Stimulated activated CD8-positive, alpha-beta memory T cell treated with anti-CD3 and anti-CD28 coated beads, Interleukin-7, amount 100 ng/mL, for 1 hour (primary cell): Measurements from ENCODE around the gene ICAM3.
"Not testable (repeated sequence)": the region's sequence is repeated elsewhere in the genome, so short reads cannot be mapped to it uniquely, and the experiment has no call there.

Experiments used
- DNase-seq, 2 donors: peaks; one replicate each; pipeline ENCODE4 v3.0.0-alpha.2; 2020; ENCODE audit warnings: low read depth in 2 of 2

ICAM3 gene

GRCh38 chr19:10339380-10339960 lies at the start of gene ICAM3:
Gene ICAM3, minus strand, starts transcription at chr19:10339624. Its CDS starts 10 bp downstream, at chr19:10339614.
- peak; percentile 22 to 36 for DNase-seq

GRCh38 chr19:10388957-10389356 lies 49.5 kb upstream of the ICAM3 start:
- DNase-seq: peak; percentile 63 to 88

DNA sequence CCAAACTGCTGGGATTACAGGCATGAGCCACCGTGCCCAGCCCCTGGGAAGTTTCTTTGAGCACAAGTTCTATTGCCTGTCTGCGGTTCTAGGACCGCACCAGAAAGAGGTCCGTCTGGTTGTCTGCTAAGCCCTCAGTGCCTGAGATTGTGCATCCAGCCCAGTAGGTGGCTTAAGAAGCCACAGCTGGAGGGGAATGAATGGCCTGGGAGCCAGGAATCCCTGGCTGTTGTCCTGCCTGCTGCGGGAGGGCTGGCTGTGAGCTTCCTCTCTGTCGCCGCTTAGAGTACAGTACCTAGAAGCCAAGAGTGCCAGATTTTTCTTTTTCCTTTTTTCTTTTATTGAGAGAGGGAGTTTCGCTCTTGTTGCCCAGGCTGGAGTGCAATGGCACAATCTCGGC lies 45.2 kb upstream of the ICAM3 start:
- DNase-seq: no peak

DNA sequence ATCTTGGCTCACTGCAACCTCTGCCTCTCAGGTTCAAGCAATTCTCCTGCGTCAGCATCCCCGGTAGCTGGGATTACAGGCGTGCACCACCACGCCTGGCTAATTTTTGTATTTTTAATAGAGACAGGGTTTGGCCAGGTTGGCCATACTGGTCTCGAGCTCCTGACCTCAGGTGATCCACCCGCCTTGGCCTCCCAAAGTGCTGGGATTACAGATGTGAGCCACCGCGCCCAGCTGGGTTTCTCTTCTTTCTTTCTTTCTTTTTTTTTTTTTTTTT lies 43.7 kb upstream of the ICAM3 start:
- DNase-seq: not testable (repeated sequence)

GRCh38 chr19:10380313-10381102 lies 41.1 kb upstream of the ICAM3 start, which contains the start of gene TYK2:
Gene TYK2, minus strand, starts transcription at chr19:10380572. Its CDS starts 2,166 bp downstream, at chr19:10378406.
- DNase-seq: peak; percentile 91 to 93

- DNase-seq: no peak
These were observed 40.5 kb upstream of the ICAM3 start for GRCh38 chr19:10379880-10380312.

- DNase-seq: no peak
These were observed 38.7 kb upstream of the ICAM3 start for GRCh38 chr19:10378124-10378523.

DNA sequence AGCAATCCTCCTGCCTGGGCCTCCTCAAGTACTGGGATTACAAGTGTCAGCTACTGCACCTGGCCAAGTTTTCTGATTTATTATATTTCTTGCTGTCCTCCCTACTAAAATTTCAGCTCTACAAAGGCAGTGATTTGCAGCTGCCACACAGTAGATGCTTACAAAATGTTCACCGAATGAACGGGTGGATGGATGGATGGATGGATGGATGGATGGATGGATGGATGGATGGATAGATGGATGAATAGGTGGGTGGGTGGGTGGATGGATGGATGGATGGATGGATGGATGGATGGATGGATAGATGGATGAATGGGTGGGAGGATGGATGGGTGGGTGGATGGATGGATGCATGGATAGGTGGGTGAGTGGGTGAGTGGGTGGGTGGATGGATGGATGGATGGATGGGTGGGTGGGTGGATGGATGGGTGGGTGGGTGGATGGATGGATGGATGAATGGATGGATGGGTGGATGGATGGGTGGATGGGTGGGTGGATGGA lies 37.8 kb upstream of the ICAM3 start:
- DNase-seq: not testable (repeated sequence)

GRCh38 chr19:10374931-10375330 lies 35.5 kb upstream of the ICAM3 start:
- no peak for DNase-seq

GRCh38 chr19:10372690-10373089 lies 33.3 kb upstream of the ICAM3 start:
- DNase-seq: no peak

DNA sequence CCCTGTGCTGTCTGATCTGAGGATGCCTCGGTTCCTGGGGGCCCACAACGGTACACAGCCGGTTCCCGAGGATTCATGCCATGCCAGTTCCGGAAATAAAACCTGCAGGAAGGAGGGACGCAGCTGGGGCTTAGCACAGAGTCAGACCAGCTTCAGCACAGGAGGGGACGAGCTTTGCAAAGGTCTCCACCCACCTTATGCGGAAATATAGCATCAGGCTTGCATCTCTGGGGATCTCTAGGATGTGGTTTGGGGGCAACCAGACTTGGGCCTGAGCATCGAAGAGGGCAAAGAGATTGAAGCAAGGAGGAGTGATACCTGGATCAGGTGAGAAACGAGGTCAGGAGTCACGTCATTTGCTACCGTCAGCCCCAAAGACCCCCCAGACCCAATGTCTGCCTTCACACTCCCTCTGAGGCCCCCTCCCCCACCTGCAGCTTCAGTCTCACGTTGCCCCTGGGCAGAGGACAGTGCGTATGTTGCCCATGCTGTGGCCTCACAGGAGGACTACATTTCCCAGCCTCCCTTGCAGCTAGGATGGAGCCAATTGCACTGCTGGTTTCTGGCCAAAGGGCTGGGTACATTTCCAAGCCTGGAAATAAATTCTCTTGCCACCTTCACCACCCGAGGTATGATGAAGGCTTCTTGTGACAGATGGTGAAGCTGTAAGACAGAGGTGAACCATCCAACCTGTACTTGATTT lies 28.8 kb upstream of the ICAM3 start:
- no peak for DNase-seq

DNA sequence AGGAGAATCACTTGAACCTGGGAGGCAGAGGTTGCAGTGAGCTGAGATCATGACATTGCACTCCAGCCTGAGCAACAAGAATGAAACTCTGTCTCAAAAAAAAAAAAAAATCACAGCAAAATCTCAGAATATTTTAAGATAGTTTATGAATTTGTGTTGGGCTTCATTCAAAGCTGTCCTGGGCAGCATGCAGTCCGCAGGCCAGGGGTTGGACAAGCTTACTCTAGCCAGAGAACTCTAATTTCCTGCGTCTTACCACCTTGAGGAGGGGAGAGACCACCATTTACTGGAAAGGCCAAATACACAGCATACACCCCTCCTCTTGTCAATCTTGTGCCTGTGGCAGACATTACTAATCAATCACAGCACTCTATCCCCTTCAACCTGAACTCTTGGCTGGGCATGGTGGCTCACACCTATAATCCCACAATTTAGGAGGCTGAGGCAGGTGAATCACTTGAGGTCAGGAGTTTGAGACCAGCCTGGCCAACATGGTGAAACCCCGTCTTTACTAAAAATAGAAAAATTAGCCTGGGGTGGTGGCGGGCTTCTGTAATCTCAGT lies 27.6 kb upstream of the ICAM3 start:
- DNase-seq: not testable (repeated sequence)

GRCh38 chr19:10365518-10365917 lies 26.1 kb upstream of the ICAM3 start:
- no peak for DNase-seq

DNA sequence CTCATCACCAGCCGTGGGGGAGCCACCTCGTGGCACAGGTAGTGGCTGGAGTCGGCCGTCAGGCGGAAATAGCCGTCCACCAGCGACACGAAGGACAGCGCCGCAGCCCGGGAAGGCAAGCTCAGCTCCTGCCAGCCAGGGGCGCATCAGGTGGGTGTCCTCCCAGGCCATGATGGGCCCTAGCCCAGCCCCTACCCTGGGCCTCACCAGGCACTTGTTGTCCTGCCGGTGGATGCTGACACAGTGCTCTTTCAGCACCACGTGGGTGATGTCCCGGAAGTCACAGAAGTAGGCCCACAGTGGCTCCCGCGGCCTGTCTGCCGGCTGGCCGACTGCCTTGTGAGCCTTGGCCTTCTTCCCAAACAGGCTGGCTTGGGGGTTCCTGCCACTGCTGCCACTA lies 25.2 kb upstream of the ICAM3 start:
- no peak for DNase-seq

DNA sequence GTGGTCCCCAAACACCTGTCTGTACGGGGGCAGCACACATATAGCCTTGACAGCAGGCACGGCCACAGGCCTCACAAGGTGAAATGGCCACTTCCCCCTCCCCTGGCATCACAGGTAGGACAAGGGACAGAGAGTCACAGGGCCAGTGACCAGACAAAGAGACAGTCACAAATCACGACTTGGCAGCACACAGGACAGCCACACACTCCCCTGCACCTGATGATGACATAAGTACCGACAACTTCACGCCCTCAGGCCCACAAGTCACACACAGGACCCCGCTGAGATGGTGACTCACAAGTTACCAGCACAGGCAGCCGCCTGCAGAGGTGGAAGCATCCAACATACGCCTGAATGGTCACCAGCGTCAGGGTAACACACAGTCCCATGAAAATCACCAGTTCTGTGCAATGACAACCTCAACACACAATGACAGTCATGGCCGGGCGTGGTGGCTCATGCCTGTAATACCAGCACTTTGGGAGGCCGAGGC lies 24.4 kb upstream of the ICAM3 start:
- DNase-seq: no peak

- no peak for DNase-seq
These were observed 22.8 kb upstream of the ICAM3 start for GRCh38 chr19:10362259-10362658.

- no peak for DNase-seq
These were observed 22.2 kb upstream of the ICAM3 start for GRCh38 chr19:10361569-10362011.

DNA sequence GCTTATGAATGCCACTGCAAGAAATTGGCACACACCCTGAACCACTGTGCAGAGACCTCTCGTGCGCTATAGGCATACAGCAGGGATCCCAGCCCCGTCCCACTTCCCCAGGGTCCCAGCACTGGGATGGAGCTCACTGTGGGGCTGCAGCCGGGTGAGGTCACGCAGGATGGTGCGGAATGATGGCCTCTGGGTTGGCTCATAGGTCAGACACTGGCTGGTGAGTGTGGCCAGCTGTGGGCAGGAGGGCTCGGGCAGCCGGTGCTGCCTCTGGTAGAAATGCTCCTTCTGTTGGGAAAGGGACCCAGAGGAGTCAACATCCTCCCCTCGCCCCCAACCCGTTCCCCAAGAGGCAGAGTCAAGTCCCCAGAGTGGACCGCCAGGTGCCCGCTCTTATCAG lies 17.0 kb upstream of the ICAM3 start:
- no peak for DNase-seq

DNA sequence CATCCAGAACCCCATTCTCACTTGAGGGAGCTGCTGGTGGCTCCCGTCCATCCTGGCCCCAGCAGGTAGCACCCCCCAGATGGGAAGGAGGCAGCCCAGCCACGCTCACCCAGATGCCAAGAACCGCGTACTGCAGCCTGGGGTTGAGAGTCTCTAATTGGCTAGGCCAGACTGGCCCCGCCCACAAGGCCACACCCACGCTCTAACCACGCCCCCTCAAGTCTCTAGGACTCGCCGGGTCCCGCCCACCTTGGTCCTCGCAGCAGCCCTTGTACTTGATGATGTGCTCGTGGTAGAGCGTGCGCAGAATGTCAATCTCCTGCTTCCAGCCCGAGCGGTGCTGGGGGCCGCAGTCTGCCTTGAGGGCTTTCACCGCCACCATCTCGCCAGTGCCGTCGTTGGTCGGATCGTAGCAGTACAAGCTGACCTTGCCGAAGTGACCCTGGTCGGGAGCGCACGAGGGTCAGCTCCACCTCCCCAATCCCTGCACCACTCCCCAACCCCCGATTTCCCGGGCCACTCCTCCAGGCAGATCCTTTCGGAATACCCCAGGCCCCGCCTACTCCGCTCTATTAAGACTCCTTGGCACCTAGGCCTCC lies 14.5 kb upstream of the ICAM3 start:
- no peak for DNase-seq

- no peak for DNase-seq
These were observed 13.6 kb upstream of the ICAM3 start for GRCh38 chr19:10352764-10353671.

DNA sequence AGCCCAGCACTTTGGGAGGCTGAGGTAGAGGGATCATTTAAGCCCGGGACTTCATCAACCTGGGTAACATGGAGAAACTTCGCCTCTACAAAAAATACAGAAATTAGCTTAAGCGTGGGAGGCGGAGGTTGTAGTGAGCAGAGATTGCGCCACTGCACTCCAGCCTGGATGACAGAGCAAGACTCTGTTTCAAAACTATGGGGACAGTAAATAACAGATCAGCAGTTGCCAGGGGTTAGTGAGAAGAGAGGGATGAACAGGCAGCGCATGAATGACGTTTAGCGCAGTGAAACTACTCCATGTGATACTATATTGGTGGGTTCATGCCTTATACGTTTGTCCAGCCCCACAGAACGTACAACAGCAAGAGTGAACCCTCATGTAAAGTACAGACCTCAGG lies 7.1 kb upstream of the ICAM3 start:
- no peak for DNase-seq
